Non-pigmented ciliary epithelial cell (primary cell): Measurements from ENCODE around the gene ALX4.
A peak's percentile ranks its signal among the peaks of the same experiment; 100 is the strongest.

Experiments used
- DNase-seq: peaks from one replicate; pipeline ENCODE4 v3.0.0-alpha.2; 2010; ENCODE audit warnings: low read depth

ALX4 gene

DNA sequence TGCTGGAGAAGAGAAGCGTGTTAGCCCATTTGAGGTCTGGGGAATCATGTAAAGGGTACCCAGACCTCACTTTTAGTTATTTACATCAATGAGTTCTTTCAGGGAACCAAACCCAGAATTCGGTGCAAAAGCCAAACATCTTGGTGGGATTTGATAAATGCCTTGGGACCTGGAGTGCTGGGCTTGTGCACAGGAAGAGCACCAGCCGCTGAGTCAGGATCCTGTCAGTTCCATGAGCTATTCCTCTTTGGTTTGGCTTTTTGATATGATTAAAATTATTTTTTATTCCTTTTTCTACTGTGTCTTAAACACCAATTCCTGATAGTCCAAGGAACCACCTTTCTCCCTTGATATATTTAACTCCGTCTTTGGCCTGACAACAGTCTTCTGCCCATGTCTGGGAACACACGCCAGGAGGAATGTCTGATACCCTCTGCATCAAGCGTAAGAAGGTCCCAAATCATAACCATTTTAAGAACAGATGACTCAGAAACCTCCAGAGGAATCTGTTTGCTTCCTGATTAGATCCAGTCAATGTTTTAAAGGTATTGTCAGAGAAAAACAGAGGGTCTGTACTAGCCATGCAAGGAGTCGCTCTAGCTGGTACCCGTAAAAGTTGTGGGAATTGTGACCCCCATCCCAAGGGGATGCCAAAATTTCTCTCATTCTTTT, 65.2 kb downstream of the ALX4 start:
- DNase-seq, result peak; percentile 41

GRCh38 chr11:44243595-44244343, 66.2 kb downstream of the ALX4 start:
- peak; percentile 44 for DNase-seq

DNA sequence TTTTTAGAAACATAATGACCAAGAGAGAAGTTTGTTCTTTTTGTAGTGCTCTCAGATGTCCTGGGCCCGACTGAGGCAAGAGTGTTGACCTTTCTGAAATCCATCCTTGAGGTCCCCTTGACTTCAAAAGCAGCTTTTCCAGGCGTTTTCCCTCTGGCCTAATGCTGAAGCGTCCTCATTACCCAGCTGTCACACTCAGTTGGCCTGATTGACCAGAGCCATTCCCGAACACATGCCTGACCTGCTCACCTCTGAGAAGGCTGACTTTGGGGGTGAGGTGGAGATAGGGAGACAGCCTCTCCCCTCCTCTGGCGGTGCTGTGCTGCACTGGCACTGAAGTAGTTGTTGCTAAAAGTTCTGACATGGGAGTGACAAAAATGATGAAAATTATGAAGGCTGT, 66.9 kb downstream of the ALX4 start:
- no peak for DNase-seq

GRCh38 chr11:44241851-44242250, 68.1 kb downstream of the ALX4 start:
- DNase-seq, result no peak

- no peak for DNase-seq
These were observed 72.8 kb downstream of the ALX4 start for GRCh38 chr11:44237156-44237555.

DNA sequence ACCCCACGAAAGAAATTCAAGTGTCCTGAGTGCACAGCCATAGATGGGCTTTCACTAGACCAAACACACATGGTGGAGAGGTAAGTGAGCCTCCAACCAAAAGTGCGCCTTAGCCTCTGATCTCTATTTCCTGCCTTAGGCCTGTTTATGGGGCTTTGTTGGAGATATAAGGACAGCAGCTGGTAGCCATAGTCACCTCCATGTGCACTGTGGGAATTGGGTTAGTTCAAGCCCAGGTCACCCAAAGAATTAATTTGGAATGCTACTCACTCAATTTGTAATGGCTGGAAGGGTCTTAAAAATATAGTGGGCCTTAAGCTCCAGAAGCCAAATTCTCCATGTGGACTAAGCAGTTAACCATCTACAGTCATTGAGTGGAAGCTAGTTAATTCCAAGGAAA, 73.6 kb downstream of the ALX4 start:
- DNase-seq, result no peak

GRCh38 chr11:44235765-44236201, 74.2 kb downstream of the ALX4 start:
- DNase-seq, result no peak

DNA sequence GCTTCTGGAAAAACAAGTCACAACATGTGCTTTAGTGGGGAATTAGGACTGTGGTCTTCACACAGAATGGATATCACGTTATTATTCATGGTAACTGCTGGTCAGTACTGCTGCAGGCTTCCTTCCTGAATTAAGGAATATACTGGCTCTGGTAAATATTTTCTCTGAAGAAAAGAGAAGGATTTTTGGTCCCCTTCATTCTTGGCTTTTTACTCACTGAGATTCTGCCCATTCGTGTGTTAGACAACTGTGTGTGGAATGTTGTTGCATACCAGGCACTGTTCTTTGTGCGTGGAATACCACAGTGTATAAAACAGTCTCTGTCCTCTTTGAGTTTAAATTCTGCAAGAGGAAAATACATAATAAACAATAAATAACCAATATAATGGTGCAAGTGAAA, 80.3 kb downstream of the ALX4 start:
- DNase-seq, result peak; percentile 31

DNA sequence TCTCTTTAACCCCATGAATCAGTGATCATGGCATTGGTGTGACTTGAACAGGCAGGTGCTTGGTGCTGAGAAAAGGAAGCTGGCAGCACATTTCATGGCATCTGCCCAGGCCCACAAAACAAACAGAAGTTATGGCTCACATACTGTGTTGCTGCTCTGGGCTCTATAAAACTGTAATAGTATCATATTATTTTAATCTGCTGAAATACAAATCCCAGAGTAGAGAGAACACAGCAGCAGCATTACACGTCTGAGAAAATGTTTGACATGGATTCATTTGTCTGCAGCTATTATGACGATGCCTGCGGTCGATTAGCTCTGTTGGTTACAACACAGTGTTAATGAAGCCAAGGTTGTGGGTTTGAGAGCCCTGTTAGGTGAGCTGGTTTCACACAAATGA, 80.8 kb downstream of the ALX4 start:
- DNase-seq, result no peak

- DNase-seq, result no peak
These were observed 81.6 kb downstream of the ALX4 start for GRCh38 chr11:44228379-44228778.

DNA sequence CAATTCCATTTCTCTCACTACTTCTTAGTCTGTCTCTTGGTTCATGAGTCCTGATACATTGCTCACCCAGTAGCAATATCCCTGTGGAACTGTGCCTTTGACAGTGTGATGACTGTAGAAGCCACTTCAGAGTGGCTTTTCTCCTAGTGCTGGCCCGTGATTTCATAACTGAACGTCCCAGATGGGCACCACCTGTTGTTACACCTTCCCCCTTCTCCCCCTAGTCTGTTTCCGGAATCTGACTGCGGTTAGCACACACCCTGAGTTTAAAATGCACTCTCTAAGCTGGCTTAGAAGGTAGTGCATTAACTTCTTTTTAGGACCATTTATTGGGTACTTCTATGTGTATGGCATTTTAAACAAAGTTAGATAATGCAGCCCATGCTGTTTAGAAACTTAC, 83.0 kb downstream of the ALX4 start:
- DNase-seq, result no peak

GRCh38 chr11:44226490-44226889, 83.4 kb downstream of the ALX4 start:
- no peak for DNase-seq

DNA sequence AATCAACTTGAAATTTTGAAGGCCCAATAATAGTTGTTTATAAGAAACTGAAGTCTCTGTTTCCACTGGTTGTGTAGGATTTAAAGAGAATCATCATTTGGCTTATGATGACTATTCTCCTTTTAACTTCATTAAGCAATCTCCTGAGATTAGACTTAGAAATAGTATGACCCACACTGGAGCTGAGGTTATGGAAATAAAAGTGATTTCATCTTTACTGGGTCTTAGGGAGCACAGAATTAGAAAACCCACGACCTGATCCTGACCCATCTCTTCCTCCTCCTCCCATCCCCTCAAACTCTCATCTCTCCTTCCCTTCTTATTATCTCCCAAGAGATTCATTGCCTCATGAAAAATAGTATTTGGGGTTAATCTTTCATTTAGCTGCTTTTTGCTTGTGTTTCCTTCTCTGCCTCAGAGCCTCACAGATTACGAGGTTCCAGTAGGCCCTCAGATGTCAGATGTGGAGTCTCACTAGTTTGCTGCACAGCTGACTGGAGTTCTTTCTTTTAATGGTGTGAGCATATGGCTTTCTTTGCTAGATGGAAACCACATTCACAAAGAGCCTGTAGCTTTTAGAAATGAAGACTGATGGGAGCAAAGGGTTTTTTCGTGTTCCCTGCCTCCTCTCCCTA, 85.0 kb downstream of the ALX4 start:
- DNase-seq, result no peak

- DNase-seq, result peak; percentile 23
These were observed 86.7 kb downstream of the ALX4 start for GRCh38 chr11:44223238-44223637.

GRCh38 chr11:44221992-44222391, 87.9 kb downstream of the ALX4 start:
- no peak for DNase-seq

DNA sequence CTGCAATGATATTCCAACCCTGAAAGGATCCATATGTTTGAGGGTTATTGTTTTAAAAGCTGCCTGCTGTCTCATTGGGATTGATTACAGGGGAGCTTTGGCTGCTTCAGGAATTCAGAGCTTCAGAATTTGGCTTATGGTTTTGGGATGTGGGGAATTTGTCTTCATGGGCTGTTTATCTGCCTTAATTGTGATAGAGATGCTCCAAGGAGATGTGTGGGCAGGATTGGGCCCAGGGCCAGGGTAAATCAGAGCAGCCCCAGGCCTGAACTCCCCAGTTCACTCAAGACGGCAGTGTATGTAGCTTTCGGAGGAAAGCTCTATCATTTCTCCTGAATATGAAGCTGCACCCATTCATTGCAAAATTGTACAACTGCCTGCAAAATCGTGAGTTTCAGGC, 88.5 kb downstream of the ALX4 start:
- DNase-seq, result no peak

DNA sequence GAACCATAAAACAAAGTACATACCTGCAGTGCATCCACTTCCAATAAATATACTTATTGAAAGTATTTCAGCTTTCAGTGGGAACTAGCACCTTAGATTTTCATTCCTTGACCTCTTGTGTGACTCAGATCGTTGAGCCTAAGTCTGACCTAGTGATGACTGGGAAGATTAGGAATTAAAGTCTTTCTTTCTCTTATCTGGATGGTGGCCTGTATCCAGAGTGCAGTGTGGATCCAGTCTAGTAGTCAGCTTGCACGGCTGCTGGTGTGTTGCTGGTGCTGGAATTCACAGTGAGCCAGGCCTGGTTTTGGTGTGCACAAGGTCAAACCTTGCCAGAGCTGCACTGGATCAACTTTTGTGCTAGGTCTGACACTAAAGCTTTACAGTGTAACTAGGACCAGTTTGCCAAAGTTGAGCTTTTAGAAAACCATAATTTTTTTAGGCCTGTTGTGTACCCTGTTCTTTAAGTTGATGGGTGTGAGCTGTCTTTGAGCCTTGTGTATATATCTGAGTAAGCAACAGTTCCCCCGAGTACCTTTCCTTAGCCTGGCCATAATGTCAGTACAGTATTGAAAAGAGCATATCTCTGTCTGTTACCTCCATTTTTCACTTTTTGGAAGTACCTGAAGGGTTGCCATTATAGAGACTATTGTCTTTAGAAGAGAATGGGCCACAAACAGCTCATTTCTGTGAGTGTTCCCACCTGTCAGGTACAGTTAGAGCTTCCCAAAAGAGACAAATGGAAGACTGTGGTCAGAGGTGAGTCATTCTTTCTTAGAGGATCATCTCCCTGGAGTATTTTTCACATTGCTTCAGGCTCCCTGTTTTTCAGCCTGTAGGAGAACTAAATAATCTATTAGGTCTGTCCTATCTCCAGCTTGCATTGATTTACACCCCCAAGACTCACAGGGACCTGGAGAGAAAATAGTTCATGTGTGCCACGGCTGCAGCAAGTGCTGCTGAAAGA, 89.8 kb downstream of the ALX4 start:
- DNase-seq, result no peak

GRCh38 chr11:44217432-44217831, 92.5 kb downstream of the ALX4 start:
- DNase-seq, result no peak

GRCh38 chr11:44213148-44213547, 96.8 kb downstream of the ALX4 start:
- no peak for DNase-seq

GRCh38 chr11:44212128-44212527, 97.8 kb downstream of the ALX4 start:
- no peak for DNase-seq
